Activated naive CD4-positive, alpha-beta T cell treated with anti-CD3 and anti-CD28 coated beads for 36 hours (primary cell): ENCODE data around the gene ANKRD33B. TPM values are rescaled to one million over a fixed set of nuclear protein-coding genes. Genes with fewer than 3 reads are reported as not detected.
A peak's percentile ranks its signal among the peaks of the same experiment; 100 is the strongest.

Experiments used
- CTCF ChIA-PET: fragments of 350-600 bp; sonication (Branson Sonifier 250); formaldehyde crosslinking; loops from one replicate; lab custom pipeline; 2021; ENCODE audit warnings: antibody characterized with exemption; lab: Charles Lee
- DNase-seq: peaks from one replicate; pipeline ENCODE4 v3.0.0-alpha.2; 2020
- H3K27ac Mint-ChIP-seq: one replicate; pipeline ENCODE4 v1.8.0; 2021; ENCODE audit warnings: mild to moderate bottlenecking, mixed read lengths
- H3K27me3 Mint-ChIP-seq: one replicate; pipeline ENCODE4 v1.8.0; 2021; ENCODE audit warnings: low read depth, mixed read lengths
- H3K36me3 Mint-ChIP-seq: one replicate; pipeline ENCODE4 v1.8.0; 2021; ENCODE audit warnings: low read depth, mixed read lengths
- H3K4me1 Mint-ChIP-seq: one replicate; pipeline ENCODE4 v1.8.0; 2021; ENCODE audit warnings: low read depth, mixed read lengths
- H3K4me3 Mint-ChIP-seq: one replicate; pipeline ENCODE4 v1.8.0; 2021; ENCODE audit warnings: mild to moderate bottlenecking, moderate library complexity, mixed read lengths
- H3K9me3 Mint-ChIP-seq: one replicate; pipeline ENCODE4 v1.8.0; 2021; ENCODE audit warnings: mixed read lengths
- intact Hi-C: fragments of 100-400 bp; cut with micrococcal nuclease; formaldehyde crosslinking; loops from one replicate; pipeline ENCODE4 v1.15.1; 2023
- total RNA-seq, 2 experiments: library from RNA; stranded (reverse); gene quantifications; one replicate each; pipeline ENCODE4 v1.2.3, GENCODE V29; 2021

ANKRD33B gene
- total RNA-seq, 2 experiments from 2014 or later = 1.9 to 2.5 TPM

- Mint-ChIP-seq H3K36me3 (no peaks in the 10 kb centered on the region), H3K4me1 (peaks cover 46% of the 10 kb centered on the region), H3K27me3 (no peaks in the 10 kb centered on the region), H3K9me3 (no peaks in the 10 kb centered on the region), H3K4me3 (no peak overlapping the region), H3K27ac (no peak overlapping the region)
- intact Hi-C loops = loop anchor here (1.0 to 5.0 kb wide), 3 partner anchors 124 to 566 kb away; partner anchors contain the start of gene CCT5
- no peak for DNase-seq
- CTCF ChIA-PET = interaction anchor here (1.4 to 1.5 kb wide), 2 partner anchors 9 to 16 kb away, joined by 3 read pairs; no protein-coding TSS in a partner anchor
Observed at GRCh38 chr5:10576790-10577189, 12.9 kb downstream of the ANKRD33B start.

- Mint-ChIP-seq H3K4me3 (no peak overlapping the region), H3K9me3 (no peaks in the 10 kb centered on the region), H3K4me1 (peaks cover 48% of the 10 kb centered on the region), H3K27me3 (peaks cover 4% of the 10 kb centered on the region), H3K36me3 (no peaks in the 10 kb centered on the region), H3K27ac (no peak overlapping the region)
- CTCF ChIA-PET = interaction anchor here (1.0 to 1.5 kb wide), 4 partner anchors 10 to 50 kb away, joined by 3 read pairs; no protein-coding TSS in a partner anchor
- intact Hi-C loops = loop anchor here (2.0 to 5.0 kb wide), 2 partner anchors 179 to 565 kb away; no protein-coding TSS in a partner anchor
- DNase-seq = no peak
Observed at GRCh38 chr5:10577371-10578292, 13.8 kb downstream of the ANKRD33B start.

GRCh38 chr5:10578293-10578665 lies 14.4 kb downstream of the ANKRD33B start:
- no peaks in the 10 kb centered on the region for H3K9me3 Mint-ChIP-seq
- CTCF ChIA-PET = interaction anchor here (1.0 to 1.5 kb wide), 4 partner anchors 11 to 49 kb away, joined by 3 read pairs; no protein-coding TSS in a partner anchor
- peaks cover 6% of the 10 kb centered on the region for H3K27me3 Mint-ChIP-seq
- H3K4me3 Mint-ChIP-seq = no peak overlapping the region
- H3K36me3 Mint-ChIP-seq = no peaks in the 10 kb centered on the region
- H3K4me1 Mint-ChIP-seq = peaks cover 48% of the 10 kb centered on the region
- no peak for DNase-seq
- H3K27ac Mint-ChIP-seq = no peak overlapping the region
- intact Hi-C loops = loop anchor here (2.0 to 5.0 kb wide), 2 partner anchors 179 to 564 kb away; no protein-coding TSS in a partner anchor

DNA sequence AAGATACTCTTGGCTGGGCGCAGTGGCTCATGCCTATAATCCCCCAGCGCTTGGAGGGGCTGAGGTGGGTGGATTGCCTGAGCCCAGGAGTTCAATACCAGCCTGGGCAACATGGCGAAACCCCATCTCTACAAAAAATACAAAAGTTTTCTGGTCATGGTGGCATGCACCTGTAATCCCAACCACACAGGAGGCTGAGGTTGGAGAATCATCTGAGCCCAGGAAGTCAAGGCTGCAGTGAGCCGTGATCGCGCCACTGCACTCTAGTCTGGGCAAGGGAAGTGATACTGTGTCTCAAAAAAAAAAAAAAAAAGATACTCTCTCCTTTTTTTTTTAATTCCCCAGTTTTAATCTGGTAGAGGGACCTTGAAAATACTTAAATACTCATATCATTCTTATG lies 15.0 kb downstream of the ANKRD33B start:
- Mint-ChIP-seq H3K36me3 (no peaks in the 10 kb centered on the region), H3K9me3 (no peaks in the 10 kb centered on the region), H3K4me1 (peaks cover 46% of the 10 kb centered on the region), H3K4me3 (no peak overlapping the region), H3K27ac (no peak overlapping the region), H3K27me3 (peaks cover 10% of the 10 kb centered on the region)
- intact Hi-C loops = loop anchor here (1.0 to 5.0 kb wide), 8 partner anchors 15 to 563 kb away; partner anchors contain the start of genes ANKRD33B and MARCHF6
- DNase-seq = peak; percentile 47
- CTCF ChIA-PET = interaction anchor here (0.6 to 0.7 kb wide), 3 partner anchors 27 to 169 kb away, joined by 3 to 6 read pairs (median 5); no protein-coding TSS in a partner anchor

GRCh38 chr5:10579536-10580521 lies 16.0 kb downstream of the ANKRD33B start:
- no peaks in the 10 kb centered on the region for H3K9me3 Mint-ChIP-seq
- H3K27me3 Mint-ChIP-seq = peaks cover 17% of the 10 kb centered on the region
- intact Hi-C loops = loop anchor here (1.0 to 5.0 kb wide), 8 partner anchors 16 to 562 kb away; partner anchors contain the start of genes ANKRD33B and MARCHF6
- DNase-seq = no peak
- CTCF ChIA-PET = interaction anchor here (0.6 to 0.7 kb wide), 3 partner anchors 28 to 169 kb away, joined by 3 to 6 read pairs (median 5); no protein-coding TSS in a partner anchor
- no peak overlapping the region for H3K27ac Mint-ChIP-seq
- no peaks in the 10 kb centered on the region for H3K36me3 Mint-ChIP-seq
- peaks cover 51% of the 10 kb centered on the region for H3K4me1 Mint-ChIP-seq
- no peak overlapping the region for H3K4me3 Mint-ChIP-seq

- H3K36me3 Mint-ChIP-seq = no peaks in the 10 kb centered on the region
- H3K9me3 Mint-ChIP-seq = no peaks in the 10 kb centered on the region
- no peak for DNase-seq
- intact Hi-C loops = no loop called here
- H3K27ac Mint-ChIP-seq = no peak overlapping the region
- peaks cover 56% of the 10 kb centered on the region for H3K4me1 Mint-ChIP-seq
- CTCF ChIA-PET = no interaction called here
- H3K27me3 Mint-ChIP-seq = peaks cover 22% of the 10 kb centered on the region
- no peak overlapping the region for H3K4me3 Mint-ChIP-seq
Observed at GRCh38 chr5:10580531-10581423, 16.9 kb downstream of the ANKRD33B start.

- Mint-ChIP-seq H3K9me3 (no peaks in the 10 kb centered on the region), H3K27ac (no peak overlapping the region), H3K4me3 (no peak overlapping the region), H3K27me3 (peaks cover 22% of the 10 kb centered on the region), H3K4me1 (peaks cover 62% of the 10 kb centered on the region), H3K36me3 (no peaks in the 10 kb centered on the region)
- no peak for DNase-seq
- intact Hi-C loops = no loop called here
- CTCF ChIA-PET = no interaction called here
Observed at GRCh38 chr5:10581424-10581748, 17.5 kb downstream of the ANKRD33B start.

DNA sequence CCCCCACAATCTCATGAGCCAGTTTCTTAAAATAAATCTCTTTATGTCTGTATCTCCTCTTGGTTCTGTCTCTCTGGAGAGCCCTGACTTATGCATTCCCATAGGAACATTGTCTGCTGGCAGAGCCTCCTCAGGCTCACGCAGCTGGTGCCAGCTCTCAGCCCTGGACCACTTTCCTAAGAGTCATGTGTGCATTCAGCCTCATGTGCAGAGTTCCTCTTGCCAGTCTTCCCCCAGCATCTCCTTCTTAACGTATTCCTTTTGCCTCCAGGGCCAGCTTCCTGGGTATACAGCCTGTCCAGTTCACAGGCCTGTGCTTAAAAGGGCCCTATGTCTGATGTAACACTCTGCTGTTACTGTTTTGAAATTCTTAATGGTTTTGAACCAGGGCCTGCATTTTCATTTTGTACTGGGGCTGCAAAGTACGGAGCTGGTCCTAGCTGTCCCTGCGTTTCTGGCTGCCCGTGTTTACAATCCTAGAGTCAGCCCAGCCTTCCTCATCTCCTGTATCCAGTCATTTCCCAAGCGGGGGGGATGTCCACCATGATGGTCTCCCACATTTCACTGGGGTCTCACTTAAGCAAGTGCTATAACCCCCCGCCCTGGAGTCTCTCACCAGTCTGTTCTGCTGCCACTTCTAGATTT lies 18.1 kb downstream of the ANKRD33B start:
- H3K9me3 Mint-ChIP-seq = no peaks in the 10 kb centered on the region
- no peak overlapping the region for H3K4me3 Mint-ChIP-seq
- CTCF ChIA-PET = no interaction called here
- H3K27me3 Mint-ChIP-seq = peaks cover 22% of the 10 kb centered on the region
- no peak overlapping the region for H3K27ac Mint-ChIP-seq
- intact Hi-C loops = no loop called here
- DNase-seq = no peak
- H3K4me1 Mint-ChIP-seq = peaks cover 65% of the 10 kb centered on the region
- no peaks in the 10 kb centered on the region for H3K36me3 Mint-ChIP-seq

- Mint-ChIP-seq H3K27ac (no peak overlapping the region), H3K4me1 (peaks cover 65% of the 10 kb centered on the region)
Observed at GRCh38 chr5:10582512-10582897, 18.6 kb downstream of the ANKRD33B start.

DNA sequence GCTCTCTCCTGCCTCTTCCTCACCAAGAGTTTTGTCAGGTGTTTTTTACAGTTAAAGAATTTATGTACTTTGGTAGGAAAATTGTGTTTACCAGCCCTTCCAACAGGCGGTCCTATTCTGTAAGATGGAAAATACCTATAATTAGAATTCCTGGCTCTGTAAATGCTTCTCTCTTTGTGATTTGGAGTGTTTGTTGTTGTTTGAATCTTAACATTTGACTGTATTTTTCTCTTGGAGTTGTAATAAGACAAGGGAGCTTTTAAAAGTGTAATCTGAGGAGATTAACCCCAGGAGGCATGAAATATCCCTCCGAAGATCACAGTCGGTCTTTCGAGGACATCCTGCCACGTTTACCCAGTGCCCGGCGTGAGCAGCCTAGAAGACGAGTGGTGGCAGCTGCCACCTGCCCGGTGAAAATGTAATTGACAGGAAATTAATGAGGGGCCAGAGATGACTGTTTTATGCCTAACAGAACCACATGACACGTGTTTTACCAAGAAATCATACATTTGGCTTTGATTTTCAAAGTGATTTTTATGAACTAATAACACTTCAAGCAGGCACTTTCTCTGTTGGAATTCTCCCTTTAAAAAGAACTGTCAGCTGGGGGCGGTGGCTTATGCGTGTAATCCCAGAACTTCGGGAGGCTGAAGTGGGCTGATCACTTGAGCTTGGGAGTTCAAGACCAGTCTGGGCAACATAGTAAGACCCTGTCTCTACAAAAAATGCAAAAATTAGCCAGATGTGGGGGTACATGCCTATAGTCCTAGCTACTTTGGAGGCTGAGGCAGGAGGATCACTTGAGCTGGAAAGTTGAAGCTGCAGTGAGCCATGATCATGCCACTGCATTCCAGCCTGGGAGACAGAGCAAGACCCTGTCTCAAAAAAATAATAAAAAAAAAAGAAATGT lies 20.0 kb downstream of the ANKRD33B start:
- DNase-seq = no peak
- CTCF ChIA-PET = interaction anchor here (0.9 to 1.4 kb wide), 2 partner anchors 44 to 132 kb away, joined by 3 to 4 read pairs; no protein-coding TSS in a partner anchor
- H3K9me3 Mint-ChIP-seq = no peaks in the 10 kb centered on the region

More at GRCh38 chr5:10582512-10582897, 18.6 kb downstream of the ANKRD33B start:
- no peaks in the 10 kb centered on the region for H3K36me3 Mint-ChIP-seq
- DNase-seq = no peak
- no peak overlapping the region for H3K4me3 Mint-ChIP-seq
- intact Hi-C loops = no loop called here
- CTCF ChIA-PET = no interaction called here
- H3K27me3 Mint-ChIP-seq = peaks cover 25% of the 10 kb centered on the region
- H3K9me3 Mint-ChIP-seq = no peaks in the 10 kb centered on the region

More for the DNA sequence above, 20.0 kb downstream of the ANKRD33B start:
- Mint-ChIP-seq H3K4me3 (no peak overlapping the region), H3K4me1 (peaks cover 55% of the 10 kb centered on the region), H3K36me3 (no peaks in the 10 kb centered on the region), H3K27me3 (peaks cover 37% of the 10 kb centered on the region), H3K27ac (no peak overlapping the region)
- intact Hi-C loops = no loop called here
